Activated T-cell treated with anti-CD3 and anti-CD28 coated beads for 1 hour (primary cell): ENCODE measurements around the gene GREM2.

Source experiments
- DNase-seq: peaks from one replicate; pipeline ENCODE4 v3.0.0-alpha.2; 2020; ENCODE audit warnings: low read depth

Gene GREM2

GRCh38 chr1:240611619-240612480 is at the start of gene GREM2:
Gene GREM2, minus strand, starts transcription at chr1:240612155. Its CDS starts 118,680 bp downstream, at chr1:240493475.
- DNase-seq = peak; percentile 9

- no peak for DNase-seq
These were observed 46.5 kb upstream of the GREM2 start for GRCh38 chr1:240658312-240658960.

GRCh38 chr1:240656531-240656930 is 44.6 kb upstream of the GREM2 start:
- no peak for DNase-seq

- DNase-seq = no peak
These were observed 41.0 kb upstream of the GREM2 start for GRCh38 chr1:240652961-240653409.

- DNase-seq = no peak
These were observed 40.6 kb upstream of the GREM2 start for GRCh38 chr1:240652549-240652948.

- DNase-seq = no peak
These were observed 38.9 kb upstream of the GREM2 start for GRCh38 chr1:240650877-240651276.

GRCh38 chr1:240649733-240650721 is 38.1 kb upstream of the GREM2 start:
- DNase-seq = no peak

GRCh38 chr1:240646571-240647240 is 34.8 kb upstream of the GREM2 start:
- DNase-seq = no peak

- DNase-seq = no peak
These were observed 32.8 kb upstream of the GREM2 start for GRCh38 chr1:240644732-240645131.

GRCh38 chr1:240635466-240636256 is 23.7 kb upstream of the GREM2 start:
- no peak for DNase-seq

- no peak for DNase-seq
These were observed 18.5 kb upstream of the GREM2 start for GRCh38 chr1:240630409-240630808.

- no peak for DNase-seq
These were observed 9.3 kb upstream of the GREM2 start for GRCh38 chr1:240621249-240621648.

GRCh38 chr1:240619906-240620621 is 8.1 kb upstream of the GREM2 start:
- no peak for DNase-seq

- no peak for DNase-seq
These were observed 7.4 kb upstream of the GREM2 start for GRCh38 chr1:240619357-240619756.

GRCh38 chr1:240618946-240619345 is 7.0 kb upstream of the GREM2 start:
- no peak for DNase-seq

GRCh38 chr1:240616018-240616417 is 4.1 kb upstream of the GREM2 start:
- DNase-seq = no peak

GRCh38 chr1:240613356-240614142 is 1.6 kb upstream of the GREM2 start:
- DNase-seq = no peak

- DNase-seq = no peak
These were observed 856 bp upstream of the GREM2 start for GRCh38 chr1:240612811-240613210.

- no peak for DNase-seq
These were observed 732 bp downstream of the GREM2 start for GRCh38 chr1:240611228-240611618.
